Liver (tissue), 9 donors: ENCODE data around the gene MRPL9. TPM values are rescaled to one million over a fixed set of nuclear protein-coding genes. Genes with fewer than 3 reads are reported as not detected.

Source experiments
- DNase-seq: peaks from one replicate; pipeline ENCODE4 v3.0.0-alpha.2; 2017; ENCODE audit warnings: low spot score
- H3K27ac ChIP-seq, 2 donors: one replicate each; pipeline ENCODE4 v1.7.0; 2013; ENCODE audit warnings: inconsistent platforms in 2 of 2, low read length in 2 of 2, control low read depth in 1 of 2, low read depth in 1 of 2, mild to moderate bottlenecking in 1 of 2
- H3K27me3 ChIP-seq, 4 donors: one replicate each; pipeline versions ENCODE4 v1.6.1 to v1.7.0; 2013; ENCODE audit warnings: low read length in 3 of 4, inconsistent platforms in 1 of 4, mild to moderate bottlenecking in 1 of 4, moderate library complexity in 1 of 4; ENCODE audit not compliant: control insufficient read depth in 4 of 4, insufficient read depth in 4 of 4
- H3K36me3 ChIP-seq, 4 donors: one replicate each; pipeline versions ENCODE4 v1.6.1 to v1.7.0; 2013; ENCODE audit warnings: low read length in 3 of 4, mild to moderate bottlenecking in 3 of 4, low read depth in 1 of 4, moderate library complexity in 1 of 4; ENCODE audit not compliant: control insufficient read depth in 4 of 4, insufficient read depth in 3 of 4
- H3K4me1 ChIP-seq, 4 donors: one replicate each; pipeline versions ENCODE4 v1.6.1 to v1.7.0; 2013; ENCODE audit warnings: low read length in 3 of 4, mild to moderate bottlenecking in 3 of 4, moderate library complexity in 1 of 4; ENCODE audit not compliant: control insufficient read depth in 4 of 4, insufficient read depth in 4 of 4
- H3K4me3 ChIP-seq, 3 donors: one replicate each; pipeline versions ENCODE4 v1.6.1 to v1.7.0; 2013; ENCODE audit warnings: low read length in 3 of 3, control low read depth in 1 of 3, low read depth in 1 of 3, mild to moderate bottlenecking in 1 of 3
- H3K9ac ChIP-seq, 2 donors: one replicate each; pipeline ENCODE4 v1.7.0; 2013; ENCODE audit warnings: low read length in 2 of 2, mild to moderate bottlenecking in 2 of 2, moderate library complexity in 2 of 2, control low read depth in 1 of 2, low read depth in 1 of 2
- H3K9me3 ChIP-seq, 4 donors: one replicate each; pipeline versions ENCODE4 v1.6.1 to v1.7.0; 2013; ENCODE audit warnings: low read length in 3 of 4; ENCODE audit not compliant: control insufficient read depth in 4 of 4
- EGR1 ChIP-seq, 2 donors: IDR thresholded peaks; 2 replicates each; pipeline ENCODE4 v1.6.1; 2016 to 2018; ENCODE audit warnings: antibody characterized with exemption in 2 of 2, low read depth in 2 of 2
- FOXA1 ChIP-seq: IDR thresholded peaks from 2 replicates; pipeline ENCODE4 v1.6.1; 2016; ENCODE audit warnings: antibody characterized with exemption
- FOXA2 ChIP-seq: IDR thresholded peaks from 2 replicates; pipeline ENCODE4 v1.6.1; 2016; ENCODE audit warnings: antibody characterized with exemption
- GABPA ChIP-seq, 2 donors: IDR thresholded peaks in 1 of 2; conservative IDR thresholded peaks in 1 of 2; 2 replicates each; pipeline ENCODE4 v1.6.1; 2016; ENCODE audit warnings: antibody characterized with exemption in 2 of 2, mild to moderate bottlenecking in 1 of 2, moderate library complexity in 1 of 2
- HNF4A ChIP-seq, 2 donors: conservative IDR thresholded peaks; 2 replicates each; pipeline ENCODE4 v1.6.1; 2016; ENCODE audit warnings: antibody characterized with exemption in 2 of 2, mild to moderate bottlenecking in 2 of 2
- HNF4G ChIP-seq: IDR thresholded peaks from 2 replicates; pipeline ENCODE4 v1.6.1; 2016; ENCODE audit warnings: antibody characterized with exemption
- JUND ChIP-seq, 2 donors: IDR thresholded peaks; 2 replicates each; pipeline ENCODE4 v1.6.1; 2016; ENCODE audit warnings: antibody characterized with exemption in 2 of 2
- NR2F2 ChIP-seq: IDR thresholded peaks from 2 replicates; pipeline ENCODE4 v1.6.1; 2016; ENCODE audit warnings: antibody characterized with exemption
- RAD21 ChIP-seq, 2 donors: IDR thresholded peaks; 2 replicates each; pipeline ENCODE4 v1.6.1; 2016; ENCODE audit warnings: antibody characterized with exemption in 2 of 2, mild to moderate bottlenecking in 2 of 2
- RXRA ChIP-seq, 2 donors: IDR thresholded peaks; 2 replicates each; pipeline ENCODE4 v1.6.1; 2017 to 2018; ENCODE audit warnings: antibody characterized with exemption in 2 of 2, mild to moderate bottlenecking in 1 of 2
- SP1 ChIP-seq: IDR thresholded peaks from 2 replicates; pipeline ENCODE4 v1.6.1; 2018; ENCODE audit warnings: antibody characterized with exemption, mild to moderate bottlenecking
- YY1 ChIP-seq: IDR thresholded peaks from 2 replicates; pipeline ENCODE4 v1.6.1; 2016; ENCODE audit warnings: antibody characterized with exemption, mild to moderate bottlenecking
- ZBTB33 ChIP-seq: IDR thresholded peaks from 2 replicates; pipeline ENCODE4 v1.6.1; 2016; ENCODE audit warnings: antibody characterized with exemption
- WGBS: extraction: QIAGEN DNeasy Blood & Tissue Kit; methylation state at CpG from one replicate; pipeline ENCODE4 v1.1.7; 2013; 5-methylcytosine and 5-hydroxymethylcytosine counted together
- polyA plus RNA-seq, 2 donors: library from polyadenylated mRNA; stranded (reverse) in 1 of 2; unstranded in 1 of 2; fragments of 200-250 nt in 1 of 2; fragments of >200 nt in 1 of 2; fragmentation: Nextera tagmentation in 1 of 2; extraction: Ambion mirVana in 1 of 2; gene quantifications; one replicate each; pipeline versions ENCODE4 v1.2.1 to v1.2.3, GENCODE V29; 2013 to 2015
- total RNA-seq, 2 donors: library from RNA; depleted of rRNA; stranded (reverse); fragments of >200 nt; gene quantifications; one replicate each; pipeline ENCODE4 v1.2.3, GENCODE V29; 2014
- TF ChIP-seq, protein P1 (sequence below): IDR thresholded peaks from 2 replicates; pipeline ENCODE4 v1.6.1; 2016; ENCODE audit warnings: antibody characterized with exemption, mild to moderate bottlenecking
- TF ChIP-seq, protein P2 (sequence below): IDR thresholded peaks from 2 replicates; pipeline ENCODE4 v1.6.1; 2016; ENCODE audit warnings: antibody characterized with exemption
- TF ChIP-seq, protein P3 (sequence below): IDR thresholded peaks from 2 replicates; pipeline ENCODE4 v1.6.1; 2016; ENCODE audit warnings: antibody characterized with exemption
- TF ChIP-seq, protein P4 (sequence below): fragments of 150-350 bp; IDR thresholded peaks from 2 replicates; pipeline ENCODE4 v1.5.1; 2017; ENCODE audit warnings: improper control_type of control experiment, low read depth, low read length; ENCODE audit not compliant: missing input control
- donor health status: healthy.
- donor health status: healthy.
- donor health status: healthy.
- donor health status: healthy.
- donor health status: healthy.

Gene MRPL9
- total and polyA plus RNA-seq, 4 donors, result 22.5 to 43.5 (median 31.6) TPM

GRCh38 chr1:151714820-151715725, 48.2 kb downstream of the MRPL9 start:
- no peak for TF ChIP-seq ZBTB33
- TF ChIP-seq HNF4G, result no peak
- TF ChIP-seq RXRA (IDR thresholded peaks at IDR 0.05), result no peak
- TF ChIP-seq SP1, result no peak
- no peak for TF ChIP-seq FOXA2
- no peak for TF ChIP-seq HNF4A (conservative IDR thresholded peaks at IDR 0.05)
- TF ChIP-seq, protein P1, sequence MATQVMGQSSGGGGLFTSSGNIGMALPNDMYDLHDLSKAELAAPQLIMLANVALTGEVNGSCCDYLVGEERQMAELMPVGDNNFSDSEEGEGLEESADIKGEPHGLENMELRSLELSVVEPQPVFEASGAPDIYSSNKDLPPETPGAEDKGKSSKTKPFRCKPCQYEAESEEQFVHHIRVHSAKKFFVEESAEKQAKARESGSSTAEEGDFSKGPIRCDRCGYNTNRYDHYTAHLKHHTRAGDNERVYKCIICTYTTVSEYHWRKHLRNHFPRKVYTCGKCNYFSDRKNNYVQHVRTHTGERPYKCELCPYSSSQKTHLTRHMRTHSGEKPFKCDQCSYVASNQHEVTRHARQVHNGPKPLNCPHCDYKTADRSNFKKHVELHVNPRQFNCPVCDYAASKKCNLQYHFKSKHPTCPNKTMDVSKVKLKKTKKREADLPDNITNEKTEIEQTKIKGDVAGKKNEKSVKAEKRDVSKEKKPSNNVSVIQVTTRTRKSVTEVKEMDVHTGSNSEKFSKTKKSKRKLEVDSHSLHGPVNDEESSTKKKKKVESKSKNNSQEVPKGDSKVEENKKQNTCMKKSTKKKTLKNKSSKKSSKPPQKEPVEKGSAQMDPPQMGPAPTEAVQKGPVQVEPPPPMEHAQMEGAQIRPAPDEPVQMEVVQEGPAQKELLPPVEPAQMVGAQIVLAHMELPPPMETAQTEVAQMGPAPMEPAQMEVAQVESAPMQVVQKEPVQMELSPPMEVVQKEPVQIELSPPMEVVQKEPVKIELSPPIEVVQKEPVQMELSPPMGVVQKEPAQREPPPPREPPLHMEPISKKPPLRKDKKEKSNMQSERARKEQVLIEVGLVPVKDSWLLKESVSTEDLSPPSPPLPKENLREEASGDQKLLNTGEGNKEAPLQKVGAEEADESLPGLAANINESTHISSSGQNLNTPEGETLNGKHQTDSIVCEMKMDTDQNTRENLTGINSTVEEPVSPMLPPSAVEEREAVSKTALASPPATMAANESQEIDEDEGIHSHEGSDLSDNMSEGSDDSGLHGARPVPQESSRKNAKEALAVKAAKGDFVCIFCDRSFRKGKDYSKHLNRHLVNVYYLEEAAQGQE, result no peak
- no peak for TF ChIP-seq FOXA1
- TF ChIP-seq, protein P2, sequence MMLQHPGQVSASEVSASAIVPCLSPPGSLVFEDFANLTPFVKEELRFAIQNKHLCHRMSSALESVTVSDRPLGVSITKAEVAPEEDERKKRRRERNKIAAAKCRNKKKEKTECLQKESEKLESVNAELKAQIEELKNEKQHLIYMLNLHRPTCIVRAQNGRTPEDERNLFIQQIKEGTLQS, result no peak
- TF ChIP-seq JUND (IDR thresholded peaks at IDR 0.05), result no peak
- no peak for TF ChIP-seq GABPA (IDR thresholded peaks at IDR 0.05 in 1 of 2, conservative IDR thresholded peaks at IDR 0.05 in 1 of 2)
- TF ChIP-seq EGR1 (IDR thresholded peaks at IDR 0.05; ENCODE audit: low read depth in 2 of 2), result no peak
- TF ChIP-seq, protein P3, sequence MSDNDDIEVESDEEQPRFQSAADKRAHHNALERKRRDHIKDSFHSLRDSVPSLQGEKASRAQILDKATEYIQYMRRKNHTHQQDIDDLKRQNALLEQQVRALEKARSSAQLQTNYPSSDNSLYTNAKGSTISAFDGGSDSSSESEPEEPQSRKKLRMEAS, result no peak
- no peak for TF ChIP-seq NR2F2
- TF ChIP-seq YY1, result no peak
- TF ChIP-seq RAD21 (IDR thresholded peaks at IDR 0.05), result no peak
- TF ChIP-seq, protein P4, sequence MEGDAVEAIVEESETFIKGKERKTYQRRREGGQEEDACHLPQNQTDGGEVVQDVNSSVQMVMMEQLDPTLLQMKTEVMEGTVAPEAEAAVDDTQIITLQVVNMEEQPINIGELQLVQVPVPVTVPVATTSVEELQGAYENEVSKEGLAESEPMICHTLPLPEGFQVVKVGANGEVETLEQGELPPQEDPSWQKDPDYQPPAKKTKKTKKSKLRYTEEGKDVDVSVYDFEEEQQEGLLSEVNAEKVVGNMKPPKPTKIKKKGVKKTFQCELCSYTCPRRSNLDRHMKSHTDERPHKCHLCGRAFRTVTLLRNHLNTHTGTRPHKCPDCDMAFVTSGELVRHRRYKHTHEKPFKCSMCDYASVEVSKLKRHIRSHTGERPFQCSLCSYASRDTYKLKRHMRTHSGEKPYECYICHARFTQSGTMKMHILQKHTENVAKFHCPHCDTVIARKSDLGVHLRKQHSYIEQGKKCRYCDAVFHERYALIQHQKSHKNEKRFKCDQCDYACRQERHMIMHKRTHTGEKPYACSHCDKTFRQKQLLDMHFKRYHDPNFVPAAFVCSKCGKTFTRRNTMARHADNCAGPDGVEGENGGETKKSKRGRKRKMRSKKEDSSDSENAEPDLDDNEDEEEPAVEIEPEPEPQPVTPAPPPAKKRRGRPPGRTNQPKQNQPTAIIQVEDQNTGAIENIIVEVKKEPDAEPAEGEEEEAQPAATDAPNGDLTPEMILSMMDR, result no peak
- peaks cover 0 to 4% (median 0%) of the 10 kb centered on the region in 4 donors for H3K27me3 ChIP-seq

More at GRCh38 chr1:151714820-151715725, 48.2 kb downstream of the MRPL9 start:
- Histone ChIP-seq H3K27ac (no peak overlapping the region), H3K36me3 (no peaks in the 10 kb centered on the region), H3K9me3 (no peaks in the 10 kb centered on the region), H3K4me1 (peaks cover 0 to 9% (median 2%) of the 10 kb centered on the region in 4 donors), H3K4me3 (no peak overlapping the region), H3K9ac (no peak overlapping the region)
- no peak for DNase-seq
- 83% methylated on average over 10 of the region's 10 CpGs for WGBS
